T-cell (primary cell): ENCODE measurements around the gene YTHDC2. TPM values are rescaled to one million over a fixed set of nuclear protein-coding genes. Genes with fewer than 3 reads are reported as not detected.
"Not testable (repeated sequence)": the region's sequence is repeated elsewhere in the genome, so short reads cannot be mapped to it uniquely, and the experiment has no call there.

Source experiments
- ATAC-seq, 4 experiments: fragments of 200-7000 bp in 3 of 4; fragments of 150-1000 bp in 1 of 4; cut with Tn5 transposase; replicated peaks in 1 of 4; 1 replicate in 3 of 4; 2 replicates in 1 of 4; pipeline ENCODE4 v1.10.0; 2021; ENCODE audit warnings: moderate library complexity in 3 of 4, mild to moderate bottlenecking in 2 of 4, moderate number of reproducible peaks in 1 of 4
- CTCF ChIA-PET, 2 donors: fragments of 300-600 bp; sonication (Branson Sonifier 250); formaldehyde crosslinking; loops; one replicate each; lab custom pipeline; 2022; ENCODE audit warnings: antibody characterized with exemption in 2 of 2; lab: Charles Lee
- POLR2A ChIA-PET, 2 donors: fragments of 300-600 bp; sonication (Branson Sonifier 250); formaldehyde crosslinking; loops; one replicate each; lab custom pipeline; 2022; ENCODE audit warnings: antibody characterized with exemption in 2 of 2; lab: Charles Lee
- DNase-seq, 35 experiments: peaks; one replicate each; pipeline versions ENCODE4 v3.0.0 to v3.0.0-alpha.2; 2013 to 2023
- H3K27ac ChIP-seq: one replicate; pipeline ENCODE4 v1.5.1; 2013; ENCODE audit warnings: low read length
- H3K27me3 ChIP-seq, 2 experiments: replicated peaks in 1 of 2; 1 replicate in 1 of 2; 2 replicates in 1 of 2; pipeline versions ENCODE4 v1.6.1 to v1.7.0; 2013; ENCODE audit warnings: low read length in 1 of 2, mixed read lengths in 1 of 2; ENCODE audit not compliant: control insufficient read depth in 2 of 2, insufficient read depth in 2 of 2; ENCODE audit errors: extremely low read depth in 1 of 2
- H3K36me3 ChIP-seq, 2 donors: 1 replicate in 1 of 2; 2 replicates in 1 of 2; pipeline versions ENCODE4 v1.6.1 to v1.7.0; 2013; ENCODE audit warnings: low read length in 1 of 2; ENCODE audit not compliant: control insufficient read depth in 2 of 2, insufficient read depth in 1 of 2; ENCODE audit errors: extremely low read depth in 1 of 2
- H3K4me1 ChIP-seq, 2 experiments: 1 replicate in 1 of 2; 2 replicates in 1 of 2; pipeline versions ENCODE4 v1.6.1 to v1.7.0; 2013; ENCODE audit warnings: low read length in 2 of 2, mixed read lengths in 1 of 2; ENCODE audit not compliant: insufficient read depth in 2 of 2, control insufficient read depth in 1 of 2; ENCODE audit errors: extremely low read depth in 1 of 2
- H3K4me3 ChIP-seq, 2 donors: 1 replicate in 1 of 2; 2 replicates in 1 of 2; pipeline versions ENCODE4 v1.5.1 to v1.7.0; 2013; ENCODE audit warnings: mild to moderate bottlenecking in 2 of 2, low read length in 1 of 2, moderate library complexity in 1 of 2; ENCODE audit not compliant: control insufficient read depth in 1 of 2; ENCODE audit errors: extremely low read depth in 1 of 2
- H3K9me3 ChIP-seq: 2 replicates; pipeline ENCODE4 v1.7.0; 2013
- H3K27ac Mint-ChIP-seq, 2 donors: one replicate each; pipeline ENCODE4 v1.8.0; 2020 to 2021; ENCODE audit warnings: mild to moderate bottlenecking in 2 of 2, mixed read lengths in 2 of 2
- H3K27me3 Mint-ChIP-seq, 2 donors: one replicate each; pipeline ENCODE4 v1.8.0; 2021 to 2022; ENCODE audit warnings: mixed read lengths in 2 of 2
- H3K36me3 Mint-ChIP-seq: one replicate; pipeline ENCODE4 v1.8.0; 2021; ENCODE audit warnings: mixed read lengths
- H3K4me1 Mint-ChIP-seq, 3 donors: one replicate each; pipeline ENCODE4 v1.8.0; 2020 to 2022; ENCODE audit warnings: mixed read lengths in 3 of 3, mild to moderate bottlenecking in 1 of 3
- H3K4me3 Mint-ChIP-seq, 3 donors: one replicate each; pipeline ENCODE4 v1.8.0; 2020 to 2022; ENCODE audit warnings: mild to moderate bottlenecking in 3 of 3, mixed read lengths in 3 of 3, moderate library complexity in 3 of 3
- H3K9me3 Mint-ChIP-seq, 3 donors: one replicate each; pipeline ENCODE4 v1.8.0; 2020 to 2022; ENCODE audit warnings: mixed read lengths in 3 of 3
- WGBS: methylation state at CpG from one replicate; pipeline ENCODE4 v1.1.5; 2013; ENCODE audit warnings: missing lambda C conversion rate; ENCODE audit not compliant: insufficient coverage; 5-methylcytosine and 5-hydroxymethylcytosine counted together
- total RNA-seq, 35 experiments: library from RNA in 6 of 35; stranded (reverse) in 6 of 35; fragments of 120-200 nt in 1 of 35; gene quantifications; one replicate each; pipeline versions ENCODE4 v1.2.1 to v1.2.4 and lab custom pipeline; 2013 to 2026

The YTHDC2 gene
- total RNA-seq, 5 donors from 2014 or later (not counting 1 experiment from before 2014, with no cell fraction given), result 31.5 to 52.0 (median 38.2) TPM

DNA sequence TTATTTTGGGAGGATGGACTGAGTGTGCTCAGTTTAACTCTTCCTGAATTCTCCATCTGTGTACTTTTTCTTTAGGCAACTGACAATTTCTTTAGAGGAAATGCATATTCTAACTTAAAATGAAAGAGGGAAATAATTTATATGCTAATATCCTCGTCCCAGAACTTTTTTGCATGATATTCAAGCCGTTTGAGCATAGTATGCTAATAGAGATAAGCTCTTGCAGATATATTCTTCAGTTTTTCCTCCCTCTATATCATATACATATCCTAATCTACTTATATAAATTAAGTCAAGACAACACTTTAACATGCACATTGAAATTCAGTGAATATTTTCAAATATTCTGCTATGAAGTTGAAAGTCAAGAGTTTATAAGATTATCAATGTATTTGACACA, 84.7 kb downstream of the YTHDC2 start:
- DNase-seq, result no peak

DNA sequence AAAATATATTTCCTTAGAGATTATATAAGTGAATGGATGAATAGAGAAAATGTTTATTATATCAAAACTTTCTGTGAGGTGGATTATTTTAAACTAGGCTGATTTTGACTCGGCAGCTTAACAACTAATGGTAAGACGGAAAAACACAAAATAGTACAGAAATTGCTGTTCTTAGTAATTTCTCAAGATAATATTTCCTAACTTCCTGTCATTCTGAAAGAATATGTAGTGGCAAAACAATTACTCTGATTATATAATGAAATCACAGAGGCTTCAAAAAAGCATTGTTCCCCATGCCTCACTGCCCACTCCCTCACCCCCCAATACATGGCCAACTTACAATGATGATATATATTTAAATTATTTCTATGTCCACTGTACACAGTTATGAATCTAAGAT, 85.4 kb downstream of the YTHDC2 start:
- peak overlapping the region in 1 of 2 donors; percentile 25 for H3K27ac Mint-ChIP-seq
- CTCF ChIA-PET, result interaction anchor here (0.7 to 2.1 kb wide), 5 partner anchors 10 to 603 kb away, joined by 3 to 12 read pairs (median 4); no protein-coding TSS in a partner anchor

More for the DNA sequence above, 84.7 kb downstream of the YTHDC2 start:
- ChIA-PET POLR2A (interaction anchor here in 1 of 2 donors (1.0 kb wide), 1 partner anchor 43 kb away, joined by 4 read pairs; no protein-coding TSS in a partner anchor), CTCF (interaction anchor here (1.2 to 2.1 kb wide), 3 partner anchors 10 to 14 kb away, joined by 4 to 12 read pairs (median 5); no protein-coding TSS in a partner anchor)
- Mint-ChIP-seq H3K27ac (no peak overlapping the region), H3K27me3 (no peaks in the 10 kb centered on the region), H3K4me3 (no peak overlapping the region), H3K4me1 (no peaks in the 10 kb centered on the region), H3K36me3 (peaks cover 18% of the 10 kb centered on the region), H3K9me3 (no peaks in the 10 kb centered on the region)
- Histone ChIP-seq H3K27ac (no peak overlapping the region), H3K4me3 (no peak overlapping the region), H3K27me3 (no peaks in the 10 kb centered on the region), H3K36me3 (peaks cover 0 to 7% of the 10 kb centered on the region in 2 donors), H3K4me1 (no peaks in the 10 kb centered on the region), H3K9me3 (no peaks in the 10 kb centered on the region)
- ATAC-seq, result no peak
- no CpG with 5 or more reads among the region's 2 CpGs for WGBS

DNA sequence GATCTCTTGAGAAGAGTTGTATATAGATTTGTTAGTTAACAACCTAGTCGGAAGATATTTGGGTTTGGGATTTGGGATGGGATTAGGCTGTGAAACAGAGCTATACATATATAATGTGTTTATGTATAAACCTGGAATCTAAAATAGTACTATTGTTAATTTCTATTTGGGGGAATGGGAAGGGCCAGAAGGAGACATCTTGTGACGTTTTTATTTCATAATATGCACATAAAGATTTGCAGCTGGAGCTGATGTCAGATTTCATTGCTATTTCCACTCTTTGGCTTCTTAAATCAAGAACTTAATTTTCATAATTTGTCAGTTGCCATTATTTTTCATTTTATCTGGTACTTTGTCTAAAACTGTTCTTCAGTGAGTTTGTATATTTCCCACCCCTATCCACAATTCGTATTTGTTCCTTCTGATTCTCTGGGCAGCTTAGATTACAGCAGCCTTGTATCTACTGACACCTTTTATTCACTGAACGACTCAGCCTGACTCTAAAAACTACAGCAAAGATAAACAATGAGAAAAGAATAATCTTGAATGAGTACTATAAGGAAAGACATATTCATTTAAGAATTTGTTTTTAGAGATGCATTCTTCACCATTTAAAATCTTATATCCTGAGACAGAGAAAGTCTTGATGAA, 86.9 kb downstream of the YTHDC2 start:
- no peaks in the 10 kb centered on the region for H3K36me3 ChIP-seq
- ChIA-PET POLR2A (no interaction called here), CTCF (interaction anchor here (0.5 to 0.8 kb wide), 3 partner anchors 12 to 1644 kb away, joined by 3 to 7 read pairs (median 5); no protein-coding TSS in a partner anchor)
- H3K4me3 ChIP-seq, result no peak overlapping the region
- WGBS, result no CpG with 5 or more reads among the region's 4 CpGs
- no peaks in the 10 kb centered on the region for H3K9me3 ChIP-seq
- no peaks in the 10 kb centered on the region for H3K4me1 ChIP-seq
- Mint-ChIP-seq H3K36me3 (peaks cover 5% of the 10 kb centered on the region), H3K4me1 (no peaks in the 10 kb centered on the region), H3K27me3 (peaks cover 0 to 5% of the 10 kb centered on the region in 2 donors), H3K27ac (no peak overlapping the region), H3K9me3 (no peaks in the 10 kb centered on the region), H3K4me3 (no peak overlapping the region)
- H3K27ac ChIP-seq, result no peak overlapping the region
- ATAC-seq (no peak), DNase-seq (no peak)
- no peaks in the 10 kb centered on the region for H3K27me3 ChIP-seq

More for the DNA sequence above, 85.4 kb downstream of the YTHDC2 start:
- no peak overlapping the region for H3K4me3 ChIP-seq
- Mint-ChIP-seq H3K27me3 (no peaks in the 10 kb centered on the region), H3K4me1 (no peaks in the 10 kb centered on the region), H3K9me3 (no peaks in the 10 kb centered on the region), H3K36me3 (peaks cover 10% of the 10 kb centered on the region), H3K4me3 (no peak overlapping the region)
- no peaks in the 10 kb centered on the region for H3K27me3 ChIP-seq
- WGBS, result no CpG with 5 or more reads among the region's 2 CpGs
- DNase-seq, result no peak
- no peak for ATAC-seq
- H3K36me3 ChIP-seq, result peaks cover 0 to 6% of the 10 kb centered on the region in 2 donors
- H3K4me1 ChIP-seq, result no peaks in the 10 kb centered on the region
- H3K27ac ChIP-seq, result no peak overlapping the region
- H3K9me3 ChIP-seq, result no peaks in the 10 kb centered on the region
- POLR2A ChIA-PET, result interaction anchor here in 1 of 2 donors (1.0 kb wide), 1 partner anchor 42 kb away, joined by 4 read pairs; no protein-coding TSS in a partner anchor

DNA sequence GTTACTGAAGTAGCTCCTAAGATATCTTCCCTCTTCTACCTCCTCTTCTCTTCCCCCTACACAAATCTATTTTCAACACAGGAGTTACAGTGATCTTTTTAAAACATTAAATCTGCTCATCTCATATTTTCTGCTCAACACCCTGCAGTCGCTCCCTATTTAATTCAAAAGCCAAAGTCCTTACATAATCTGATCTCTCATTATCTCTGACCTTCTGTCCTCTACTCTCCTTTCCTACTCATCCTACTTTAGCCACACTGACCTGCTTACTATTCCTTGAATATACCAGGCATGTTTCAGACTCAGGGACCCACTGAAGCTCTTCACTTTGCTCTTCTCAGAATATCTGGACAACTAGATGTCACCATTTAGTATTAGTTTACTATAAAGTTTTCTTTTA, 87.9 kb downstream of the YTHDC2 start:
- peaks cover 2 to 5% (median 2%) of the 10 kb centered on the region in 3 donors for H3K4me1 Mint-ChIP-seq
- 94% methylated on average over 1 of the region's 1 CpG for WGBS
- POLR2A ChIA-PET, result interaction anchor here in 1 of 2 donors (0.7 kb wide), 1 partner anchor 615 kb away, joined by 3 read pairs; no protein-coding TSS in a partner anchor
- ATAC-seq (no peak), DNase-seq (no peak)
- Histone ChIP-seq H3K27ac (no peak overlapping the region), H3K36me3 (no peaks in the 10 kb centered on the region), H3K4me1 (peaks cover 0 to 2% of the 10 kb centered on the region in 2 experiments), H3K27me3 (peaks cover 0 to 6% of the 10 kb centered on the region in 2 experiments), H3K9me3 (no peaks in the 10 kb centered on the region), H3K4me3 (no peak overlapping the region)
- peaks cover 3 to 14% of the 10 kb centered on the region in 2 donors for H3K27me3 Mint-ChIP-seq
- no peak overlapping the region for H3K4me3 Mint-ChIP-seq
- peaks cover 2% of the 10 kb centered on the region for H3K36me3 Mint-ChIP-seq
- CTCF ChIA-PET, result interaction anchor here in 1 of 2 donors (0.7 kb wide), 1 partner anchor 9 kb away, joined by 3 read pairs; no protein-coding TSS in a partner anchor
- H3K9me3 Mint-ChIP-seq, result no peaks in the 10 kb centered on the region
- no peak overlapping the region for H3K27ac Mint-ChIP-seq

DNA sequence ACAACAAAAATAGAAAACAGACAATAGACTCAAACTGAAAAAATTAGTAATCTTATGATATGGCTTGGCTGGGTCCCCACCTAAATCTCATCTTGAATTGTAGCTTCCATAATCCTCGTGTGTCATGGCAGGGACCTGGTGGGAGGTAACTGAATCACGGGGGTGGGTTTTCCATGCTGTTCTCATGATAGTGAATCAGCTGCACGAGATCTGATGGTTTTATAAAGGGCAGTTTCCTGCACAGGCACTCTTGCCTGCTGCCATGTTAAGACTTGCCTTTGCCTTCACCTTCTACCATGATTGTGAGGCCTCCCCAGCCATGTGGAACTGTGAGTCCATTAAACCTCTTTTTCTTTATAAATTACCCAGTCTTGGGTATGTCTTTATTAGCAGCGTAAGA, 89.8 kb downstream of the YTHDC2 start:
- H3K4me3 ChIP-seq, H3K36me3 Mint-ChIP-seq, H3K9me3 ChIP-seq, DNase-seq, H3K36me3 ChIP-seq, H3K4me3 Mint-ChIP-seq, H3K27ac ChIP-seq, H3K4me1 ChIP-seq, H3K4me1 Mint-ChIP-seq, H3K27ac Mint-ChIP-seq, ATAC-seq, H3K9me3 Mint-ChIP-seq, H3K27me3 ChIP-seq: not testable (repeated sequence)
- WGBS, result 50% methylated on average over 1 of the region's 4 CpGs
- H3K27me3 Mint-ChIP-seq, result peaks cover 3 to 20% of the 10 kb centered on the region in 2 donors
- POLR2A ChIA-PET, result interaction anchor here in 1 of 2 donors (0.5 kb wide), 1 partner anchor 820 kb away, joined by 7 read pairs; no protein-coding TSS in a partner anchor
- CTCF ChIA-PET, result interaction anchor here (0.6 to 5.0 kb wide), 7 partner anchors 9 to 607 kb away, joined by 3 to 49 read pairs (median 6); no protein-coding TSS in a partner anchor

DNA sequence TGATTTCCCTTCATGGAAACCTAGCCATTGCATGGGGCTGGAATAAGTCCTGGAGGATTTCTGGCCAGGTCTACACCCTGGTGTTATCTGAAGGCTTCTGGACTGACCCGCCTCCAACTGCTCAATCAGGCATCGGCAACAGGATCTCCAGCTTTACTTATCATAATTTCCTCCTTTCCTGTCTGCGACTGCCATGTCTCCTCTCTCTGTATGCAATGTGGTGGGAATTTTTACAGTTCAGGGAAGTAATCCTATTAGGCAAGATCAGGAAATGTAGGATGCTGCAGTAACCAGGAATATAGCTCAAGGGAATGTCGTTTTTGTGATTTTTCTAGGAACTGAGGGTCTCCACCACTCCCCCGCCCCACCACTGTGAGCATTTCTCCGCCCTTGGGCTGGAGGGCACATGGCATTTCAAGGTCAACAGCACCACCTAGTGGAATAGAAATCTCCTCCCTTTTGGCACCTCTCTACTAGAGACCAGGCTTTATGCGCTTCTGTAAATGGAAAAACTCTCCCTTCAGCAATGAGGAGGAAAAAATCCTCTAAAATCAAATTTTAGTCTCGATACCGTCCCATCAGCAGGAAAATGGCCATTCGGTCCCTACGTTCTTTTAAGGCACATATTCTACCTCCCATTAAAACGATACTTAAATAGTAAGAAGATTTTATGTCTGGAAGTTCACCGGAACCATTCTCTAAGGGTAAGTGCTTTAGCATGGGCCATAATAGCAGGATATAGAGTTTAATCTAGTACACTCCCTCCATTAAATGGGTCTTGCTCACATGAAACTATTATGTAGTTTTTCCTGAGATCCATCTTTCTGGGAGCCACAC, 93.0 kb downstream of the YTHDC2 start:
- Mint-ChIP-seq H3K4me1 (peaks cover 3 to 8% (median 3%) of the 10 kb centered on the region in 3 donors), H3K36me3 (no peaks in the 10 kb centered on the region), H3K27me3 (peaks cover 10 to 23% of the 10 kb centered on the region in 2 donors), H3K9me3 (no peaks in the 10 kb centered on the region), H3K27ac (peak overlapping the region in 1 of 2 donors; percentile 6), H3K4me3 (no peak overlapping the region)
- ChIA-PET POLR2A (no interaction called here), CTCF (interaction anchor here (0.7 to 5.0 kb wide), 13 partner anchors 10 to 666 kb away, joined by 3 to 49 read pairs (median 4); partner anchors contain the start of gene DCP2 (in 1 of the 2))
- ATAC-seq (peak in 3 of 4 experiments; percentile 76 to 85 (median 78)), DNase-seq (peak in 28 of 35 experiments; percentile 2 to 73 (median 19))
- peaks cover 0 to 3% of the 10 kb centered on the region in 2 experiments for H3K4me1 ChIP-seq
- no peaks in the 10 kb centered on the region for H3K36me3 ChIP-seq
- WGBS, result 29% methylated on average over 1 of the region's 13 CpGs
- H3K4me3 ChIP-seq, result no peak overlapping the region
- peaks cover 0 to 7% of the 10 kb centered on the region in 2 experiments for H3K27me3 ChIP-seq
- no peak overlapping the region for H3K27ac ChIP-seq
- no peaks in the 10 kb centered on the region for H3K9me3 ChIP-seq
